Measurements from ENCODE around the gene AKAP1. TPM values are rescaled to one million over a fixed set of nuclear protein-coding genes. Genes with fewer than 3 reads are reported as not detected.

Gene AKAP1
- total and polyA plus RNA-seq, 9 of the 15 experiments (the other 6 are each of a cell fraction or from before 2014, with no cell fraction given): 12.9 to 63.8 (median 36.4) TPM

GRCh38 chr17:57124053-57124452 lies 39.0 kb downstream of the AKAP1 start (continued):
- TF ChIP-seq CEBPZ (IDR thresholded peaks at IDR 0.05; ENCODE audit: borderline replicate concordance, low read depth, low read length) (no peak), RBM15 (IDR thresholded peaks at IDR 0.05; ENCODE audit: insufficient read depth, low read length) (no peak), TCF3 (CRISPR knock-in tag; IDR thresholded peaks at IDR 0.05) (peak; percentile 84), BHLHE40 (IDR thresholded peaks at IDR 0.05; ENCODE audit: low read length) (peak; percentile 75), GATAD2A (IDR thresholded peaks at IDR 0.05) (no peak), ZFP30 (CRISPR knock-in tag; IDR thresholded peaks at IDR 0.05; ENCODE audit: borderline replicate concordance) (no peak), HNRNPK (IDR thresholded peaks at IDR 0.05; ENCODE audit: low read depth, low read length, poor library complexity, severe bottlenecking) (no peak), POLR2AphosphoS5 (IDR thresholded peaks at IDR 0.05; ENCODE audit: control insufficient read depth, insufficient read depth, low read depth, low read length) (0 out of 2 replicates have a peak, but pooled peaks have one; percentile 37), RBM25 (IDR thresholded peaks at IDR 0.05; ENCODE audit: low read depth, low read length, severe bottlenecking) (no peak), ETS1 (conservative IDR thresholded peaks at IDR 0.05; ENCODE audit: control insufficient read depth, low read depth, low read length) (no peak), ZNF589 (CRISPR knock-in tag; IDR thresholded peaks at IDR 0.05; ENCODE audit: low read depth) (no peak), DPF2 (IDR thresholded peaks at IDR 0.05) (peak; percentile 22; the same call in 1 of the 2 replicates), THRB (CRISPR knock-in tag; conservative IDR thresholded peaks at IDR 0.05) (no peak), PURB (CRISPR knock-in tag; IDR thresholded peaks at IDR 0.05; ENCODE audit: low read depth) (no peak), NBN (IDR thresholded peaks at IDR 0.05; ENCODE audit: low read depth) (no peak), ZEB2 (IDR thresholded peaks at IDR 0.05) (no peak), ERF (CRISPR knock-in tag; IDR thresholded peaks at IDR 0.05) (no peak), ZNF551 (CRISPR knock-in tag; IDR thresholded peaks at IDR 0.05) (no peak), ZBTB33 (CRISPR knock-in tag; IDR thresholded peaks at IDR 0.05) (no peak), FOXO4 (CRISPR knock-in tag; IDR thresholded peaks at IDR 0.05) (no peak), L3MBTL2 (IDR thresholded peaks at IDR 0.05) (peak; percentile 94)

Data from K562 (cell line).